A673 (cell line): ENCODE results near the gene MED27. TPM values are rescaled to one million over a fixed set of nuclear protein-coding genes. Genes with fewer than 3 reads are reported as not detected.

Experiments
- BruUV-seq: library from RNA; stranded (reverse); fragments of 400-500 nt; replicated peaks from 2 replicates; lab custom pipeline; 2021; lab: Mats Ljungman, UMichigan
- CTCF ChIA-PET: fragments of 300-600 bp; sonication (Branson Sonifier 250); formaldehyde crosslinking; loops from one replicate; lab custom pipeline; 2022; ENCODE audit warnings: antibody characterized with exemption; lab: Charles Lee
- POLR2A ChIA-PET: fragments of 300-600 bp; sonication (Branson Sonifier 250); formaldehyde crosslinking; loops from one replicate; lab custom pipeline; 2022; ENCODE audit warnings: antibody characterized with exemption; ENCODE audit not compliant: low non-redundant PET; lab: Charles Lee
- DNase-seq: peaks from one replicate; pipeline ENCODE4 v3.0.0-alpha.2; 2015; ENCODE audit warnings: low spot score
- H3K27ac ChIP-seq: fragments of 200-600 bp; sonication (generic); 2 replicates; pipeline ENCODE4 v1.5.1; 2016; ENCODE audit warnings: mixed run types, low read depth, mild to moderate bottlenecking, mixed read lengths, antibody characterized with exemption, low read length; ENCODE audit not compliant: poor library complexity, severe bottlenecking
- H3K27me3 ChIP-seq: fragments of 200-600 bp; sonication (generic); replicated peaks from 2 replicates; pipeline ENCODE4 v1.6.1; 2017; ENCODE audit warnings: mixed run types, low read depth, mild to moderate bottlenecking, mixed read lengths, antibody characterized with exemption, low read length; ENCODE audit not compliant: insufficient read depth, poor library complexity
- H3K36me3 ChIP-seq: fragments of 200-600 bp; sonication (generic); 2 replicates; pipeline ENCODE4 v1.6.1; 2016; ENCODE audit warnings: mixed run types, mild to moderate bottlenecking, mixed read lengths, antibody characterized with exemption, low read length; ENCODE audit not compliant: insufficient read depth, poor library complexity, severe bottlenecking
- H3K4me1 ChIP-seq: fragments of 200-600 bp; sonication (generic); 2 replicates; pipeline ENCODE4 v1.6.1; 2017; ENCODE audit warnings: mixed run types, mild to moderate bottlenecking, mixed read lengths, antibody characterized with exemption, low read length; ENCODE audit not compliant: insufficient read depth, poor library complexity, severe bottlenecking
- H3K4me3 ChIP-seq: fragments of 200-600 bp; sonication (generic); 2 replicates; pipeline ENCODE4 v1.5.1; 2016; ENCODE audit warnings: low read depth, mixed run types, mild to moderate bottlenecking, mixed read lengths, low read length; ENCODE audit not compliant: poor library complexity, severe bottlenecking
- H3K9me3 ChIP-seq: fragments of 200-600 bp; sonication (generic); 2 replicates; pipeline ENCODE4 v1.6.1; 2016; ENCODE audit warnings: mixed run types, low read depth, mild to moderate bottlenecking, mixed read lengths, antibody characterized with exemption, low read length; ENCODE audit not compliant: poor library complexity, severe bottlenecking
- CTCF ChIP-seq: fragments of 300-800, 200-600 bp; sonication (generic); conservative IDR thresholded peaks from 2 replicates; pipeline ENCODE4 v1.5.1; 2017; ENCODE audit warnings: low read depth, mild to moderate bottlenecking, antibody characterized with exemption, low read length, moderate library complexity, mixed read lengths
- EZH2 ChIP-seq: fragments of 200-600 bp; sonication (generic); IDR thresholded peaks from 2 replicates; pipeline ENCODE4 v1.6.1; 2017; ENCODE audit warnings: borderline replicate concordance, low read depth, mild to moderate bottlenecking, mixed read lengths, antibody characterized with exemption, low read length; ENCODE audit not compliant: poor library complexity, severe bottlenecking
- intact Hi-C: fragments of 100-400 bp; cut with micrococcal nuclease; formaldehyde crosslinking; loops from one replicate; pipeline ENCODE4 v1.10.0; 2022; ENCODE audit not compliant: unreplicated experiment
- total RNA-seq: library from RNA; stranded (reverse); gene quantifications from 2 replicates; pipeline ENCODE4 v1.2.3, GENCODE V29; 2021

The MED27 gene
- total RNA-seq, 1 experiment from 2014 or later: 45.4 TPM

- H3K4me1 ChIP-seq: peaks cover 23% of the 10 kb centered on the region
- H3K36me3 ChIP-seq: no peaks in the 10 kb centered on the region
- no peaks in the 10 kb centered on the region for H3K9me3 ChIP-seq
- TF ChIP-seq CTCF (no peak), EZH2 (no peak)
- DNase-seq: peak; percentile 88
- no peak overlapping the region for H3K27ac ChIP-seq
- CTCF ChIA-PET: no interaction called here
- H3K4me3 ChIP-seq: no peak overlapping the region
- intact Hi-C loops: no loop called here
- POLR2A ChIA-PET: no interaction called here
- no TSS peak for BruUV-seq
- peaks cover 9% of the 10 kb centered on the region for H3K27me3 ChIP-seq
Observed at GRCh38 chr9:131963072-131964030, 116.3 kb downstream of the MED27 start.

- intact Hi-C loops: no loop called here
- Histone ChIP-seq H3K4me3 (no peak overlapping the region), H3K36me3 (no peaks in the 10 kb centered on the region), H3K9me3 (no peaks in the 10 kb centered on the region), H3K4me1 (peaks cover 23% of the 10 kb centered on the region), H3K27me3 (peaks cover 9% of the 10 kb centered on the region), H3K27ac (no peak overlapping the region)
- DNase-seq: no peak
- CTCF ChIA-PET: no interaction called here
- no peak for TF ChIP-seq CTCF
- no TSS peak for BruUV-seq
- POLR2A ChIA-PET: interaction anchor here (0.6 kb wide), 1 partner anchor 223 kb away, joined by 6 read pairs; no protein-coding TSS in a partner anchor
Observed at GRCh38 chr9:131961496-131961880, 118.2 kb downstream of the MED27 start.

- Histone ChIP-seq H3K9me3 (no peaks in the 10 kb centered on the region), H3K36me3 (no peaks in the 10 kb centered on the region), H3K27ac (no peak overlapping the region), H3K4me1 (peaks cover 23% of the 10 kb centered on the region), H3K4me3 (no peak overlapping the region), H3K27me3 (peaks cover 9% of the 10 kb centered on the region)
- ChIA-PET CTCF (no interaction called here), POLR2A (interaction anchor here (0.6 kb wide), 1 partner anchor 224 kb away, joined by 6 read pairs; no protein-coding TSS in a partner anchor)
- no peak for TF ChIP-seq EZH2
- no peak for TF ChIP-seq CTCF
- BruUV-seq: no TSS peak
- no peak for DNase-seq
- intact Hi-C loops: no loop called here
Observed at GRCh38 chr9:131960851-131961495, 118.7 kb downstream of the MED27 start.
